Measurements from ENCODE around the gene TMEM181.
A peak's percentile ranks its signal among the peaks of the same experiment; 100 is the strongest.

The TMEM181 gene

GRCh38 chr6:158628542-158628941 is 68.7 kb downstream of the TMEM181 start:
- no peak for TF ChIP-seq EZH2phosphoT487 (IDR thresholded peaks at IDR 0.05; ENCODE audit: low read depth)
- TF ChIP-seq, protein P1, sequence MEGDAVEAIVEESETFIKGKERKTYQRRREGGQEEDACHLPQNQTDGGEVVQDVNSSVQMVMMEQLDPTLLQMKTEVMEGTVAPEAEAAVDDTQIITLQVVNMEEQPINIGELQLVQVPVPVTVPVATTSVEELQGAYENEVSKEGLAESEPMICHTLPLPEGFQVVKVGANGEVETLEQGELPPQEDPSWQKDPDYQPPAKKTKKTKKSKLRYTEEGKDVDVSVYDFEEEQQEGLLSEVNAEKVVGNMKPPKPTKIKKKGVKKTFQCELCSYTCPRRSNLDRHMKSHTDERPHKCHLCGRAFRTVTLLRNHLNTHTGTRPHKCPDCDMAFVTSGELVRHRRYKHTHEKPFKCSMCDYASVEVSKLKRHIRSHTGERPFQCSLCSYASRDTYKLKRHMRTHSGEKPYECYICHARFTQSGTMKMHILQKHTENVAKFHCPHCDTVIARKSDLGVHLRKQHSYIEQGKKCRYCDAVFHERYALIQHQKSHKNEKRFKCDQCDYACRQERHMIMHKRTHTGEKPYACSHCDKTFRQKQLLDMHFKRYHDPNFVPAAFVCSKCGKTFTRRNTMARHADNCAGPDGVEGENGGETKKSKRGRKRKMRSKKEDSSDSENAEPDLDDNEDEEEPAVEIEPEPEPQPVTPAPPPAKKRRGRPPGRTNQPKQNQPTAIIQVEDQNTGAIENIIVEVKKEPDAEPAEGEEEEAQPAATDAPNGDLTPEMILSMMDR (IDR thresholded peaks at IDR 0.05; ENCODE audit: low read depth, low read length): no peak

GRCh38 chr6:158629367-158630221 is 69.7 kb downstream of the TMEM181 start:
- Histone ChIP-seq H3K4me1 (ENCODE audit: low read length) (no peaks in the 10 kb centered on the region), H3K9me3 (ENCODE audit: insufficient read depth, low read length) (no peaks in the 10 kb centered on the region), H2AFZ (ENCODE audit: low read depth, low read length) (no peak overlapping the region), H3K27ac (ENCODE audit: low read length) (no peak overlapping the region), H3K4me2 (ENCODE audit: low read length) (no peak overlapping the region), H3K79me2 (ENCODE audit: low read length) (no peaks in the 10 kb centered on the region), H3K27me3 (ENCODE audit: low read depth, low read length) (no peaks in the 10 kb centered on the region), H4K20me1 (ENCODE audit: insufficient read depth, low read length) (no peaks in the 10 kb centered on the region), H3K9ac (ENCODE audit: low read length) (no peak overlapping the region), H3K36me3 (replicated peaks; ENCODE audit: low read depth, low read length) (peaks cover 10% of the 10 kb centered on the region), H3K4me3 (ENCODE audit: low read length) (no peak overlapping the region)
- no peak for TF ChIP-seq EZH2phosphoT487 (IDR thresholded peaks at IDR 0.05; ENCODE audit: low read depth)
- TF ChIP-seq, protein P1 (IDR thresholded peaks at IDR 0.05; ENCODE audit: low read depth, low read length): peak; percentile 42

More at GRCh38 chr6:158628542-158628941, 68.7 kb downstream of the TMEM181 start:
- Histone ChIP-seq H4K20me1 (ENCODE audit: insufficient read depth, low read length) (no peaks in the 10 kb centered on the region), H2AFZ (ENCODE audit: low read depth, low read length) (no peak overlapping the region), H3K79me2 (ENCODE audit: low read length) (no peaks in the 10 kb centered on the region), H3K4me3 (ENCODE audit: low read length) (no peak overlapping the region), H3K9me3 (ENCODE audit: insufficient read depth, low read length) (no peaks in the 10 kb centered on the region), H3K4me2 (ENCODE audit: low read length) (no peak overlapping the region), H3K27me3 (ENCODE audit: low read depth, low read length) (no peaks in the 10 kb centered on the region), H3K36me3 (replicated peaks; ENCODE audit: low read depth, low read length) (peaks cover 6% of the 10 kb centered on the region), H3K27ac (ENCODE audit: low read length) (no peak overlapping the region), H3K4me1 (ENCODE audit: low read length) (no peaks in the 10 kb centered on the region), H3K9ac (ENCODE audit: low read length) (no peak overlapping the region)

DNA sequence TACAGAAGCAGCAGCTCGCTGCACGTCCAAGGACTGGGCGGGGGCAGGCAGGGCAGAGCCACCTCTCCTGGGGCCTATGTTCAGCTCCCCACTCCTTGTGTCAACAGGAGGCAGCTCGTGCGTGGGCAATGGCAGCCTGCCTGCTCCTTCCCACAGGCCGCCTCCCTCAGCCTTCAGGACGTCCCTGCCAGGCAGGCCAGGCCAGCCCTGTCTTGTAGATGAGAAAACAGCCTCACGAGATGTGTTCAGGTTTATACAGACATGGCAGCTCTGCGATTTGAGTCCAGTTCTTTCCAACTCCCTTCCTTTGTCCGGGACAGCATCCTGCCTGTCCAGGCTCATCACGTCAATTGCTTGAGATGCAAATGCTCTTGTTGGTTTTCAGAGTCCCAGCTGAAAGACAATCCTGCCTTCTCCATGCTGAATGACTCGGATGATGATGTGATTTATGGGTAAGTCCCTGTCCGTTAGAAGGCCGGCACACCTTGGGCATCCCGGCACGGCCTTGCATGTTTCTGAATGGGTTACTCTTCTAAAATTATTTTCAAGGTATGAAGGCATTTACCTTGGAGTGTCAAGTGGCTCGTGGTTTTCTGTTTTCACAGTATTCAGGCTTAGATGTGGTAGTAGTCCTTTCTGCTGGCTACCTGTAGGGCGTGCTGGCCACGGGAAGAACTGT is 71.2 kb downstream of the TMEM181 start:
- no peaks in the 10 kb centered on the region for H4K20me1 ChIP-seq (ENCODE audit: insufficient read depth, low read length)
- TF ChIP-seq EZH2phosphoT487 (IDR thresholded peaks at IDR 0.05; ENCODE audit: low read depth): no peak
- TF ChIP-seq, protein P1 (IDR thresholded peaks at IDR 0.05; ENCODE audit: low read depth, low read length): no peak
- no peak overlapping the region for H3K9ac ChIP-seq (ENCODE audit: low read length)
- H3K4me3 ChIP-seq (ENCODE audit: low read length): no peak overlapping the region
- H3K4me2 ChIP-seq (ENCODE audit: low read length): no peak overlapping the region
- H3K4me1 ChIP-seq (ENCODE audit: low read length): no peaks in the 10 kb centered on the region
- H3K79me2 ChIP-seq (ENCODE audit: low read length): no peaks in the 10 kb centered on the region
- H2AFZ ChIP-seq (ENCODE audit: low read depth, low read length): no peak overlapping the region
- H3K36me3 ChIP-seq (replicated peaks; ENCODE audit: low read depth, low read length): peaks cover 14% of the 10 kb centered on the region
- no peak overlapping the region for H3K27ac ChIP-seq (ENCODE audit: low read length)
- H3K9me3 ChIP-seq (ENCODE audit: insufficient read depth, low read length): no peaks in the 10 kb centered on the region
- no peaks in the 10 kb centered on the region for H3K27me3 ChIP-seq (ENCODE audit: low read depth, low read length)

Measured in OCI-LY3 (cell line).